Vagina (tissue), 2 donors: ENCODE measurements around the gene DHFR2. TPM values are rescaled to one million over a fixed set of nuclear protein-coding genes. Genes with fewer than 3 reads are reported as not detected.
"Not testable (repeated sequence)": the region's sequence is repeated elsewhere in the genome, so short reads cannot be mapped to it uniquely, and the experiment has no call there.

ENCODE experiments used
- DNase-seq, 2 donors: peaks; one replicate each; pipeline ENCODE4 v3.0.0-alpha.2; 2017; ENCODE audit errors: extremely low spot score in 2 of 2
- H3K27ac ChIP-seq: fragments of 200-600 bp; sonication (generic); one replicate; pipeline ENCODE4 v1.5.1; 2019
- H3K27me3 ChIP-seq: fragments of 200-600 bp; sonication (generic); one replicate; pipeline ENCODE4 v1.5.1; 2019
- H3K36me3 ChIP-seq, 2 donors: fragments of 200-600 bp; sonication (generic); one replicate each; pipeline ENCODE4 v1.5.1; 2017 to 2019
- H3K4me1 ChIP-seq: fragments of 200-600 bp; sonication (generic); one replicate; pipeline ENCODE4 v1.5.1; 2019
- H3K4me3 ChIP-seq, 2 donors: fragments of 200-600 bp; sonication (generic); 1 replicate in 1 of 2; 2 replicates in 1 of 2; pipeline ENCODE4 v1.5.1; 2016 to 2019
- H3K9me3 ChIP-seq: fragments of 200-600 bp; sonication (generic); one replicate; pipeline ENCODE4 v1.5.1; 2019
- POLR2A ChIP-seq, 2 donors: fragments of 450-650 bp; IDR thresholded peaks; one replicate each; pipeline ENCODE4 v1.6.1; 2017; ENCODE audit warnings: antibody characterized with exemption in 2 of 2, mild to moderate bottlenecking in 2 of 2, moderate library complexity in 2 of 2
- POLR2AphosphoS5 ChIP-seq, 2 donors: sonication (generic); formaldehyde crosslinking; IDR thresholded peaks; one replicate each; pipeline ENCODE4 v1.9.0; 2017; ENCODE audit warnings: antibody characterized with exemption in 2 of 2, mild to moderate bottlenecking in 2 of 2, low read depth in 1 of 2; ENCODE audit not compliant: insufficient read depth in 1 of 2
- intact Hi-C: fragments of 100-400 bp; cut with DNase I; formaldehyde crosslinking; loops from one replicate; pipeline ENCODE4 v1.15.1; 2023
- total RNA-seq: library from RNA; depleted of rRNA; stranded (reverse); fragments of >200 nt; gene quantifications from one replicate; pipeline ENCODE4 v1.2.3, GENCODE V29; 2016
- TF ChIP-seq, protein P1 (sequence below), 3 experiments: fragments of 450-650 bp in 2 of 3; fragments of 200-600 bp in 1 of 3; sonication (generic) in 1 of 3; IDR thresholded peaks; one replicate each; pipeline ENCODE4 v1.5.1; 2017 to 2019; ENCODE audit warnings: antibody characterized with exemption in 3 of 3, mild to moderate bottlenecking in 2 of 3, moderate library complexity in 2 of 3

DHFR2 gene
- total RNA-seq, 1 donor from 2014 or later = 6.4 TPM

DNA sequence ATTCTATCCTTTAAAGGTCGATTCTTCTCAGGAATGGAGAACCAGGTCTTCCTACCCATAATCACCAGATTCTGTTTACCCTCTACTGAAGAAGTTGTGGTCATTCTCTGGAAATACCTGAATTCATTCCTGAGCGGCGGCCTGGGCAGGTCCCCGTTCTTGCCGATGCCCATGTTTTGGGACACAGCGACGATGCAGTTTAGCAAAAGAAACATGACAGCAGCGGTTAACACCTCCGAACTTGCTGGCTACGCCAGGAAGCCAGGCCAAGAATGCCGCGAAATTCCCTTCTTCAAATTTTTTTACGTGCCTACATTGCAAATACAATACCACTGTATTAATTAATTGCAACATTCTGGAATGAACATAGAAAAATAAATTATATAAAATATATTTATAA lies 1.4 kb downstream of the DHFR2 start:
- no peaks in the 10 kb centered on the region for H3K27me3 ChIP-seq
- no peak for TF ChIP-seq POLR2AphosphoS5 (IDR thresholded peaks at IDR 0.05; ENCODE audit: insufficient read depth in 1 of 2, low read depth in 1 of 2)
- TF ChIP-seq, protein P1, sequence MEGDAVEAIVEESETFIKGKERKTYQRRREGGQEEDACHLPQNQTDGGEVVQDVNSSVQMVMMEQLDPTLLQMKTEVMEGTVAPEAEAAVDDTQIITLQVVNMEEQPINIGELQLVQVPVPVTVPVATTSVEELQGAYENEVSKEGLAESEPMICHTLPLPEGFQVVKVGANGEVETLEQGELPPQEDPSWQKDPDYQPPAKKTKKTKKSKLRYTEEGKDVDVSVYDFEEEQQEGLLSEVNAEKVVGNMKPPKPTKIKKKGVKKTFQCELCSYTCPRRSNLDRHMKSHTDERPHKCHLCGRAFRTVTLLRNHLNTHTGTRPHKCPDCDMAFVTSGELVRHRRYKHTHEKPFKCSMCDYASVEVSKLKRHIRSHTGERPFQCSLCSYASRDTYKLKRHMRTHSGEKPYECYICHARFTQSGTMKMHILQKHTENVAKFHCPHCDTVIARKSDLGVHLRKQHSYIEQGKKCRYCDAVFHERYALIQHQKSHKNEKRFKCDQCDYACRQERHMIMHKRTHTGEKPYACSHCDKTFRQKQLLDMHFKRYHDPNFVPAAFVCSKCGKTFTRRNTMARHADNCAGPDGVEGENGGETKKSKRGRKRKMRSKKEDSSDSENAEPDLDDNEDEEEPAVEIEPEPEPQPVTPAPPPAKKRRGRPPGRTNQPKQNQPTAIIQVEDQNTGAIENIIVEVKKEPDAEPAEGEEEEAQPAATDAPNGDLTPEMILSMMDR (IDR thresholded peaks at IDR 0.05) = no peak
- no peak for TF ChIP-seq POLR2A (IDR thresholded peaks at IDR 0.05)
- H3K27ac ChIP-seq = no peak overlapping the region
- H3K4me3 ChIP-seq = no peak overlapping the region
- peaks cover 33% of the 10 kb centered on the region for H3K4me1 ChIP-seq
- no peaks in the 10 kb centered on the region for H3K9me3 ChIP-seq
- intact Hi-C loops = no loop called here
- no peaks in the 10 kb centered on the region for H3K36me3 ChIP-seq
- no peak for DNase-seq

DNA sequence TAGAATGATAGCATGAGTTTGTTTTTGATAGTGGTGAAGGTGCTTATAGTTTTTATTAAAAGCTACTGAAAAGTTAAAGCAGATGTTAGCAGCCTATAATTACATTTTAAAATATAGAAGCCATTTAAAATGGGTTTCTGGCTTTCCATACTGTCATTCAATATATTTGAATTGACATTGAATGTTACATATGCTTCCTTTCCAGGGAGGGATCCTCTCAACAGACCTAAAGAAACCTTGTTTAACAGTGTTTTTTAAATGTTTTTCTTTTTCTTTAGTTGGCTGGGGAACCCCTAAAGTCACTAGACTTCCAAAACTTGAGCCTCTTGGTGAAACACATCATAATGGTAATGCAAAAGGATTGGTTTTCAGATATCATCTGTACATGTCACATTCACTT lies 12.2 kb downstream of the DHFR2 start:
- DNase-seq = no peak
- TF ChIP-seq, protein P1 (IDR thresholded peaks at IDR 0.05) = no peak
- TF ChIP-seq POLR2A (IDR thresholded peaks at IDR 0.05) (no peak), POLR2AphosphoS5 (IDR thresholded peaks at IDR 0.05; ENCODE audit: insufficient read depth in 1 of 2, low read depth in 1 of 2) (no peak)
- intact Hi-C loops = no loop called here
- no peaks in the 10 kb centered on the region for H3K27me3 ChIP-seq
- H3K36me3 ChIP-seq = peaks cover 0 to 4% of the 10 kb centered on the region in 2 donors
- H3K9me3 ChIP-seq = no peaks in the 10 kb centered on the region
- H3K4me3 ChIP-seq = no peak overlapping the region
- no peaks in the 10 kb centered on the region for H3K4me1 ChIP-seq
- no peak overlapping the region for H3K27ac ChIP-seq

DNA sequence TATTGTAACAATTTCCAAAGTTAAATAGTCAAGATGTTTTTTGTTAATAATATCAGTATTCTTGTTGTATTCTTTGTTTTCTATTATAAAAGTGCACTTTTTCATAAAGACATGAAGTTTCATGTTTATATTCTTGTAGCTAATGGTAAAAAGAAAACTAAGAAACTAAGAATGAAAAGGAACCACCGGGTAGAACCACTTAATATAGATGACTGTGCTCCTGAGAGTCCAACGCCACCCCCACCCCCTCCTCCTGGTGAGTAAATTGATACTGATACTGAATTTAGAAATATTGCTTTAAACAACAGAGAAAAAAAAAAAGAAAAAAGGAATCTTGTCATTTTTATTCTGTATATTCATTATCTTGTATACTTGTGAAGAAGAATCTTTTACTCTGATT lies 13.4 kb downstream of the DHFR2 start:
- H3K36me3 ChIP-seq = peaks cover 0 to 11% of the 10 kb centered on the region in 2 donors
- no peaks in the 10 kb centered on the region for H3K27me3 ChIP-seq
- no peak overlapping the region for H3K4me3 ChIP-seq
- H3K9me3 ChIP-seq = no peaks in the 10 kb centered on the region
- no peak for TF ChIP-seq POLR2AphosphoS5 (IDR thresholded peaks at IDR 0.05; ENCODE audit: insufficient read depth in 1 of 2, low read depth in 1 of 2)
- intact Hi-C loops = no loop called here
- H3K27ac ChIP-seq = no peak overlapping the region
- DNase-seq = no peak
- H3K4me1 ChIP-seq = no peaks in the 10 kb centered on the region

DNA sequence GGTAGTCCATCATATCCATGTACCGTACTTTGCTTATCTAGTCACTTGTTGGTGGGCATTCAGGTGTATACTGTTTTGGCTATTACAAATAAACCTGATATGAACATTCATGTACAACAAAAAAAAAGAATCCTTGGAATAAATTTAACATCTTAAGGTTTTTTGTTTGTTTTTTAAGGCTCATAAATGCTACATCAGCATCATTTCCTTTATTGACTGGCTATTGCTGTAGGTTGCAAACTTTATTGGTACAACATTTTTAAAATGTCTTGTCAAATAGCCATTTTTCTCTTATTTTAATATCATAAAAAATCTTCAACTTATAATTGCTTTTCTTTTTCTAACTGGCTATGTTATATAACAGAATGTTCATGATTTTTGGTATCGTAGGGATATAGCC lies 16.2 kb downstream of the DHFR2 start:
- TF ChIP-seq POLR2AphosphoS5 (IDR thresholded peaks at IDR 0.05; ENCODE audit: insufficient read depth in 1 of 2, low read depth in 1 of 2) (no peak), POLR2A (IDR thresholded peaks at IDR 0.05) (no peak)
- TF ChIP-seq, protein P1 (IDR thresholded peaks at IDR 0.05) = no peak
- Histone ChIP-seq H3K27me3 (no peaks in the 10 kb centered on the region), H3K36me3 (peaks cover 0 to 15% of the 10 kb centered on the region in 2 donors), H3K9me3 (no peaks in the 10 kb centered on the region), H3K4me1 (no peaks in the 10 kb centered on the region), H3K27ac (no peak overlapping the region), H3K4me3 (no peak overlapping the region)
- no peak for DNase-seq
- intact Hi-C loops = no loop called here

DNA sequence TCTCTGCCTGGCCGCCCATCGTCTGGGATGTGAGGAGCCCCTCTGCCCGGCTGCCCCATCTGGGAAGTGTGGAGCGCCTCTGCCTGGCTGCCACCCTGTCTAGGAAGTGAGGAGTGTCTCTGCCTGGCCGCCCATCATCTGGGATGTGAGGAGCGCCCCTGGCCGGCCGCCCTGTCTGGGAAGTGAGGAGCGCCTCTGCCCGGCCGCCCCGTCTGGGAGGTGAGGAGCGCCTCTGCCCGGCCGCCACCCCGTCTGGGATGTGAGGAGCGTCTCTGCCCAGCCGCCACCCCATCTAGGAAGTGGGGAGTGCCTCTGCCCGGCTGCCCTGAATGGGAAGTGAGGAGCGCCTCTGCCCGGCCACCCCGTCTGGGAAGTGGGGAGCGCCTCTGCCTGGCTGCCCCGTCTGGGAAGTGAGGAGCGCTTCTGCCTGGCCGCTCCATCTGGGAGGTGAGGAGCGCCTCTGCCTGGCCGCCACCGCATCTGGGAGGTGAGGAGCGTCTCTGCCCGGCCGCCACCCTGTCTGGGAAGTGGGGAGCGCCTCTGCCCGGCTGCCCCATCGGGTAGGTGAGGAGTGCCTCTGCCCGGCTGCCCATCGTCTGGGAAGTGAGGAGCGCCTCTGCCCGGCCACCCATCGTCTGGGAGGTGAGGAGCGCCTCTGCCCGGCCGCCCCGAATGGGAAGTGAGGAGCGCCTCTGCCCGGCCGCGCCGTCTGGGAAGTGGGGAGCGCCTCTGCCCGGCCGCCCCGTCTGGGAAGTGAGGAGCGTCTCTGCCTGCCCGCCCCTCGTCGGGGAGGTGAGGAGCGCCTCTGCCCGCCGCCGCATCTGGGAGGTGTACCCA lies 18.4 kb downstream of the DHFR2 start:
- H3K36me3 ChIP-seq = peaks cover 0 to 15% of the 10 kb centered on the region in 2 donors
- H3K4me1 ChIP-seq, H3K27ac ChIP-seq, H3K27me3 ChIP-seq, H3K9me3 ChIP-seq, DNase-seq, H3K4me3 ChIP-seq, intact Hi-C loops: not testable (repeated sequence)

DNA sequence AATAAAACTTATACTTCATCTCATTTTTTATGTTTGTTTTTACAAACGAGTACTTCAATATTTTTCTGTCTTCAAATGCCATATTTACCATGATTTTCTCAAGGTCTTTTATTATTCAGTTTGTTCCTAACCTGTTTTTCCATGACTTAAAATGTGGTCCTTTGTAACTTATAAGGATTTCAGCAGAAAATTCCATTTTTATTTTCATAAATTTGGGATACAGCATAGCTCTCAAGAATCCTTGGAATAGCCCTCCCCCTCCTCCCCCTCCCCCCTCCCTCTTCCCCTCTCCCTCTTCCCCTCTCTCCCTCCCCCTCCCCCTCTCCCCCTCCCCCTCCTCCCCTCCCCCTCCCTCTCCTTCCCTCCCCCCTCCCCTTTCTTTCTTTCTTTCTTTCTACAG lies 19.4 kb downstream of the DHFR2 start:
- no peak for DNase-seq
- H3K36me3 ChIP-seq = peaks cover 0 to 15% of the 10 kb centered on the region in 2 donors

More for the DNA sequence above, 19.4 kb downstream of the DHFR2 start:
- Histone ChIP-seq H3K27ac (no peak overlapping the region), H3K27me3 (no peaks in the 10 kb centered on the region), H3K4me3 (no peak overlapping the region), H3K4me1 (no peaks in the 10 kb centered on the region), H3K9me3 (no peaks in the 10 kb centered on the region)
- TF ChIP-seq POLR2A (IDR thresholded peaks at IDR 0.05) (no peak), POLR2AphosphoS5 (IDR thresholded peaks at IDR 0.05; ENCODE audit: insufficient read depth in 1 of 2, low read depth in 1 of 2) (no peak)
- TF ChIP-seq, protein P1 (IDR thresholded peaks at IDR 0.05) = no peak
- intact Hi-C loops = no loop called here
